Measurements from ENCODE around the gene MOCOS.

The MOCOS gene

DNA sequence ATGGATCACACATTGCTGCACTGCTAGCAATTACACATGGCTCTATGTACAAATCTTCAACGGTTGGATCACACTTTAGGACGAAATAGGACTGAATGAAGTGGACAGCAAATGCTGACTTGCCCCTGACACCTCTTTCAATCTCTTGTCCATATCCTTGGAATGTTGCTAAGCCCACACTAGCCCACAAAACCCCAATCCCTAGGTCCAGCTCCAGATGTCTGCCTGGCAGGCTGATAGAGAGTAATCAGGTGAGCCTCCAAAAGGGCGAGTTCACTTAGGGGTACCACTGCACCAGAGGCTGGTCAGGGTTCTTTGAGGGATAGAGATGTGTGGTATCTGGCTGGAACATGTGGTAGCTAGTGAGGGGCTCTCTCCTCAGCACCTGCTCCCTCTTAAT is 91.7 kb downstream of the MOCOS start:
- DNase-seq: no peak

DNA sequence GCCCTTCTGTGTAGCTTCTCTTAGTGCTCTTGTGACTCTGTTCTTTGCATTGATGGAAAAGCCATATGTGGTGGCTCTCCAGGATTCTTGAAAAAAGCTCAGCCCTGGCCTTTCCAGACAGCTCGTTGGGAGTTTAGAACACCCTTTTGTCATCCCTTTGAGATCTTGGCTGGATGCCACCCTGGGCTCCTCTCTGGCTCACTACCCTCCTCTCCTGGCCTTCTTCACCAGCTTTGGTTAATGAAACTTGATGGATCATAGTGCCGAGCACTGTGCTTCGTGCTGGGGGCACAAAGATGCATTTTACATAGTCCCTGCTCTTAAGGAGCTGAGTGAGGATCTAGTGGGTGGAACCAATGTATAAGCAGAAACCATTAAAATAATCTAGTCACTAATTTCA is 94.6 kb downstream of the MOCOS start:
- DNase-seq: no peak

DNA sequence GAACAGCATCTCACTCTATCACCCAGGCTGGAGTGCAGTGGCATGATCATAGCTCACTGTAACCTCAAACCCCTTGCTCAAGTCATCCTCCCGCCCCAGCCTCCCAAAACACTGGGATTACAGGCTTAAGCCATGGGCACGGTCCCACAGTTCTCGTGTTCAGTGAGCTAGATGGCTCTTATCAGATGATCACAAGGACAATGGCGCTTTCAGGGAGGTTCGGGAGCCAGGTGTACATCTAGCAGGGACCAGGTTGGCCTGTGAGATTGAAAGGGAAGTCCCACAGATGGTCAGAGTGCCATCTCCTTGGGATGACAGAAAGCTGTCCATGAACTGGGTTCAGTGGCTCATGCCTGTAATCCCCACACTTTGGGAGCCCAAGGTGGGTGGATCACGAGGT is 96.2 kb downstream of the MOCOS start:
- no peak for DNase-seq

DNA sequence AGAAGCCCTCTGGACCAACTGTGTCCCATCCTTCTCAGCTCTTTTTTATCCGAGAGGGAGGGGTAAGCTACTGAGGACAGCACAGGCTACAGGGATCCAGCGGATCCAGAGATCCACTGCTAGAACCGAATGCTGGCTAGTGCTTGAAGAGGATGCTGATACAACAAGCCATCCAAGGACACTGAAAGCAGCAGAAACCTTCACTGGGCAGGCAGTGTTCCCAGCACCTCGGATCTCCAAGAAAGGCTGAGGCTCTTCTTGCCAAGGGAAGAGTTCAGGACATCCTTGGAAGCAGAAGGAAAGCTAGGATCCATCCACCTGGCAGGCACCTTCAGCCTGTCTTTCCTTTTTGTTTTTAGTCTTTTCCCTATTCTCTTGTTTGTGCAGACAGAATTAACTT is 97.0 kb downstream of the MOCOS start:
- no peak for DNase-seq

DNA sequence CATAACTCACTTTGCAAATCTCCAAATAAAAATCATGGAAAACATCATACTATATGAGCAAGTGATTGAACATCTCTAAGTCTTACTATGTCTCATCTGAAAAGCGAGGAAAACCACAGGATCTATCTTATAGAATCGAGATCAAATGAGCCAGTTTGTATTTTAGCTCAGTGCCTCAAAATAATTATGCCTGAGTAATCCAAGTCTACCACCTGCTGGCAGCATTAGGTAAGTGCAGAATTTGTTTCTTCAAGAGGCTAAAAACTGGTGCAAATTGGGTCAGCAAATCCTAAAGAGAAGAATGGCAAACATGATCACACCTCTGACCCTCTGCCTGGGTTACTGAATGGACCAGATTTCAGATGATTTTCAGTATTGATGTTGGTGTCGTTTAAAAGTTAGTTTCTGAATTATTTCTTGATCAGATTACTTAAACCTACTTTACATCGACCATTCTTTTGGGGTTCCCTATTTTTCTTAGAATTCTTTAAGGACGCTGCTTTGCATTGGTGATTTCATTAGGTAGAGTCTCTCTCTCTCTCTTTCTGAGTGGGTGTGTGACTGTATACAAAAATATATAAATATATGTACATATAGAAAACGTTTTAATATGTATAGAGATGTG is 97.5 kb downstream of the MOCOS start:
- peak; percentile 16 to 19 for DNase-seq

DNA sequence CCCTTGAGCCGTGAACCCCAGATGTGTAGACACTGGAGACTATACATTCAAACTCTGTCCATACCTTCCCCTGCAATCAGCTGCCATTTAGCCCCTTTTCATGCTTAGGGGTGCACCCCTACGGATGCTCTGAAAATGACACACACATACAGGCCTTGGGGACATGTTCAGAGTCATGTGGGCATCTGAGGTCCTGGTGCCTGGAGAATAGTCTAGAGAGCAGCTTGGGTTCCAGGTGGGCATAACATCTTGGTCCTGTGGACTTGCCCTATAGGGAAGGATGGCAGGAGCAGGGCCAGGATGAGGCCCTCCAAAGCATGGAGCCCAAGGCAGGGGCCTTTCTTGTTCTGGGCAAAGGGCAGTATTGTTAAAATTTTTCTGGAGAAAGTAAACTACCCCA is 100.4 kb downstream of the MOCOS start:
- no peak for DNase-seq

DNA sequence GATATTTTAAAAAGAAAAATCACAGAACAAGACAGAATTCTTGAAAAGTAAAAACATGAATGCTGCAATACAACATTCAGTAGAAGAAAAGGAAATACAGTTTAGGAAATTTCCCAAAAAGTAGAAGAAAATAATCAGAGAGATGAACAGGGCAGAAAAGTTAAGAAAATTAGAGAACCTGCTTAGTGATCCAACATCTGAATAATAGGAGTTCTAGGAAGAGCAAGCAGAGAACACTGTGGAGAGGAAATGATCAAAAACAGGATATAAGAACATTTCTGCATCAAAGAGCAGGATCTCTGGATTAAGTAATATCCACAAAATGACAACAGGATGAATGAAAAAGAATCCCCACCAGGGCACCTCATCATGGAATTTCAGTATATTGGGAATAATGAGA is 101.4 kb downstream of the MOCOS start:
- DNase-seq: no peak

DNA sequence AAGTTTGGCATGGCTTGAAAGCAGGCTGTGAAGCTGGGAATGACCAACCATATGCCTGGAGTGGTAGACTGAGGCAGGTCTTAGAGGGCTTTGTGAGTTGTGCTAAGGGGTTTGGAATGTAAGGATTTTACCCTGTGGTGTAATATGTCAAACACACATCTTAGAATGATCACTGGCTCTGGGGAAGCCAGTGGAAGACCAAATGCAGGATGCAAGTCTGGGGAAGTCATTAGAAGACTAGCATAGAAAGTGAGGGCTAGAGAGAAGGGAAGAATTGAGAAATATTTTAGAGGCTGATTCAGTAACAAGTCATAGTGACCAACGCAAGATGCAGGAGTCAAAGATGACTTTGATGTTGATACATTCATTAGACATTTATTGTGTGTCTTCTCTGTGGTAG is 106.7 kb downstream of the MOCOS start:
- DNase-seq: no peak

DNA sequence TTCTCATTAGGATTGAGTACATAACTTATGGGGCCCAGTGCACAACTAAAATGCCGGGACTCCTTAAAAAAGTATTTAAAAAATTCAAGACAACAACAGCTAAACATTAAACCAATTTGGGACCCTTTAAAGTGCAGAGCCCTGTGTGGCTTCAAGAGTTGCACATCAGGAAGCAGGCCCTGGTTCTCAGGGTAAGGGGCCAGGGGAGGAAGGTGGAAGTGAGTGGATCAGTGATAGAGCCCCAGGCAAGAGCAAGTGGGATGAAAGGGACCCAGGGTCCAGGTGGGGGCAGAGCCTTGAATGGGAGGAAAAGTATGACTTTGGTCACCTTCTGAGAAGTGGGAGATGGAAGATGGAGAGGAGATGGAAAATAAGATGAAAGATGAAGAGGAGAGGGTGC is 107.9 kb downstream of the MOCOS start:
- no peak for DNase-seq

DNA sequence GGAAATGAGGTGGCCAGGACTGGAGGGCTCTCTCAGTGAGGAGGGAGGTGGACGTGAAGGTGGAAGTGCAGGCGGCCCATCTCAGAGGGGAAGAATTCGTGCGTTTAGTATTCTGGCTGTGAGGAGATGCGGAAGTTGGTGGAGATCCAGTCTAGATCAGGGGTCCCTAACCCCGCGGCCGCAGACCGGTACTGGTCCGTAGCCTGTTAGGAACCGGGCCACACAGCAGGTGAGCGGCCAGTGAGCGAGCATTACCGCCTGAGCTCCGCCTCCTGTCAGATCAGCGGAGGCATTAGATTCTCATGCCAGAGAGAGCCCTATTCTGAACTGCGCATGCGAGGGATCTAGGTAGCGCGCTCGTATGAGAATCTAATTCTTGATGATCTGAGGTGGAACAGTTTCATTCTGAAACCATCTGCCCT is 108.6 kb downstream of the MOCOS start:
- DNase-seq: no peak

DNA sequence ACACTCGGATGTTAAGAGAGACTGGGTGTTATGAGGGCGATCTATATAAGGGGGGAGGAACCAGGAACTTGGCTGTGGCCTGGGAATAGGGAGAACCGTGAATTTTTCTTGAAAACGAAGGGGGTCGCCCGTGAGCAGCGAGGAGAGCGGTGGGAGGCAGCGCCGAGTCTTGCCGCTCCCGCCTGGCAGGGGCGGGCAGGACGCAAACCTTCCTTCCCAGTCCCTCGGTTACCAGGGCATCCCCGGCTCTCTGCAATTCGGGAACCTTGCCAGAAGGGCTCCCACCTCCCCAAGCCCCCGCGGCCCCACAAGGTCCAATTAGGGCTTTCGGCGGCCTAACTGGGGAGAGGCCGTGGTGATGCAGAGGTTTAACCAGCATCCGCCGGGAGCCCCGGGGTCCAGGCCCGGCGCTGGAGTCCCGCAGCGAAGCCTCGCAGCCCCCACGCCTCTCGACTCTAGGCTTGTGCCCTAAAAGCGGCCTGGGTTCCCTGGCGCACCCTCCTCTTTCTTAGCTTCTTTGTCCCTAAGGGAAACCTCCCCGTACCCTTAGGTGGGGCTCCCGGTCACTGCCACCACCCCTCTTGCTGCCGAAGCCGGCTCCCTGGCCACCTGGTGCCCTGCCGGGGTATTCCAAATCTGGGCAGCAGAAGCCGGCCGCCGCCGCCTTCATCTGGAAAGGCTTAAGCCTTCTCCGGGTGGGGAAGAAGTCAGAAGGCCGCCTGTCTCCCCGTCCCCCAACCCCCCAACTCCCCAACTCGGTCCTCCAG is 109.5 kb downstream of the MOCOS start:
- no peak for DNase-seq

DNA sequence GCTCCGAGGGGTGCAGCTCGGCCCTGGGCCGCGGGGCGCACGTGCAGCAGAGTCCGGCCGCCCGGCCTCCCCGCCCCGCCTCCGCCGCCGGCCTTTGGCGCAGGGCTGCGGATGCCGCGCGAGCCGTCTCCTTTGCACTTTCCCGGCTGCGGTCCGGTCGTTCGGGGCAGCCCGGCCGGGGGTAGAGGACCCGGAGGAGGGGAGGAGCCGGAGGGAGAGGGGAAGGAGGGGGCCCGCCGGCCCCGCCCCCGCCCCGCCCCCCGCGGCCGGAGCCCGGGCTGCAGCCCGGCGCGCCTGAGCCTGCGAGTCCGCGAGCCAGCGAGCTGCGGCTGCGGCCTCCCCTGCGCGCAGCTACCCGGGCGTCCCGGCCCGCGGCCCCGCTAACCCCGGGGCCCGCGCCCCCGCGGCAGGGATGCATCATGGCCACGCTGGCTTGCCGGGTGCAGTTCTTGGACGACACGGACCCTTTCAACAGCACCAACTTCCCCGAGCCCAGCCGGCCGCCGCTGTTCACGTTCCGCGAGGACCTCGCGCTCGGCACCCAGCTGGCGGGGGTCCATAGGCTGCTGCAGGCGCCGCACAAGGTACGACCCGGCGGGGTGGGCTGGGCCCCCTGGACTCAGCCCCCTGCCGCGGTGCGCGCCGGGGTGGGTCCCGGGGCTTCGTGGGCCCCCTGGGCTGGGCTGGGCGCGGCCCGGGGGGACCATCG is 110.3 kb downstream of the MOCOS start, which contains the start of gene FHOD3:
Gene FHOD3, plus strand, starts transcription at position 297 of the 709 bp plus-strand sequence. Its CDS starts 123 bp downstream, at position 420.
- no peak for DNase-seq

DNA sequence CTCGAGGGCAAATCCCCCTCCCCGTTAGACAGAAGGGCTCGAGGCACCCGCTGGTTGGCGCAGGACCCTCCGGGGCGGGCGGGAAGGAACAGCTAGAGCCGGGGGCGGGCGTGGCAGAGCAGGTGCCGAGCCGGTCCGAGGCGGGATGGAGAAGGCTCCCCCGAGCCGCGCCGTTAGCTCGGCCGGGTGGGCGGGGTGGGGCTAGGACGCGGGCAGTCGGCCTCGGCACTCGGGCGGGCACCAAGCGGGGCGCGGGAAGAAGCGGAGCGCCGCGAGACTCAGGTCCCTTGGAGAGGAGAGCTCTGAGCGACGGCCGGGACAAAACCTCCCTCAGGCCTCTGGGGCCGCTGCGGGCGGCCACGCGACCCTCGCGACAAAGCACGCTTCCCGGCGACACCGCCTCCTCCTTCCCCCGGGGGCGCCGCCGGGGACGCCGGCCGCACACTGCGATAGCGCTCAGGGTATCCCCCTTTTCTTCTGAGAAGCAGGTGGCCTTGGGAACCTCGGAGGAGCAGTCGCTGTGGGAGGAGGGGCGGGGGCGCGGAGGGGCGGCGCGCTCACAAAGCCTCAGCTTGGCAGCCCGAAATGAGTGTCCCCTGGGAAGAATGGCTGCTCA is 110.9 kb downstream of the MOCOS start:
- no peak for DNase-seq

DNA sequence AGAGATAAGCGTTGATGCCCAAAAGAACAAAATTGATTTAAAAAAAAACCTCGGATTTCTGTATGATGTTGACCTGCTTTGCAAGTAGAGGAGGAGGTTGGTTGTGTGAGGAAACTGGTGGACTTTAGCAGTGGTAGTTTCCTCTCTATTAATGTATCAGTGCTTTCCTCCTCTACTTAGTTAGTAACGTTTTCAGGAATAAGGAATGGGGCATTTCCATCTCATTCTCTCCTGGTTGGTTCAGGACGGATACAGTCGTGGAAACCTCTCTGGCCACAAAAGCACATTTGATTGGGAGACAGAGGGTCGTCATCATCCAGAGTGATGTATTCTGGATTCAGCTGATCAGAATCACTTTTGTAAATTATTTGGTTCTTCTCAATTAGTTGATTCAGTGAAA is 111.7 kb downstream of the MOCOS start:
- no peak for DNase-seq

DNA sequence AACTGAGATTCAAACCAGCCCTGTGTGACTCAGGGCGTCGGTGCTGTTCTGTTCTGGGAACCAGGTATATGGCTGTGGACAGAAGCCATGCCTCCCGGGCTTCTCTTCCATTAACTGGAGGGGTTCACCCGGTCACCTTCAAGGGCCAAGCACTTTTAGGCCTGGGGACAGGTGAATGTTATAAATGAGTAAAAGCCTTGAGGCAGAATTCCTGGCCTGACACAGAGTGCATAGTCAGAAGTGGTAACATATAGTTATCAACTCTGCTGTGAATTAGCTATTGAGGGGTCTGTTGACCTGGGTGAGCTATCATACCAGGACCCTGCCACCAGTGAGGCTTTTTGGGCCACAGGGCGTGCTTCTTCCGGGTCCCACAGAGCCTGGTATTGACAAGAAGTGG is 112.9 kb downstream of the MOCOS start:
- DNase-seq: no peak

DNA sequence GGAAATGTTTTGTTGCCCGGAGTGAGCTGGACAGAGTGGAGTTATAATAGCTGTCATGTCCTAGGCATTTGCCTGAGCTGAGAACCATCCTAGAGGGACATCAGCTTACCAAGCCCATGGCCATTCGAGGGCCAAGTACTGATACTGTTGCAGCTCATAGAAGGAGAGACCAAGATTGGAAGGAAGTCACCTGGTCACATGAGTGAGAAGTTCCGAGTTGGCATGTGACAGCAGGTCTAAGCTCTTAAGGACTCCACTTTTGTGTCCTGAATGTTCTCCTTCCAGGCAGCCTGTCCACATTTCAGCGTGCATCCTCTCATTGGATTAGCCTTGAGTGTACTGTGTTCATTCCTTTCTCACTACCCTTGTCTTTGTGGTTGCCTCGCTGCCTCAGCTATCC is 114.6 kb downstream of the MOCOS start:
- DNase-seq: no peak

DNA sequence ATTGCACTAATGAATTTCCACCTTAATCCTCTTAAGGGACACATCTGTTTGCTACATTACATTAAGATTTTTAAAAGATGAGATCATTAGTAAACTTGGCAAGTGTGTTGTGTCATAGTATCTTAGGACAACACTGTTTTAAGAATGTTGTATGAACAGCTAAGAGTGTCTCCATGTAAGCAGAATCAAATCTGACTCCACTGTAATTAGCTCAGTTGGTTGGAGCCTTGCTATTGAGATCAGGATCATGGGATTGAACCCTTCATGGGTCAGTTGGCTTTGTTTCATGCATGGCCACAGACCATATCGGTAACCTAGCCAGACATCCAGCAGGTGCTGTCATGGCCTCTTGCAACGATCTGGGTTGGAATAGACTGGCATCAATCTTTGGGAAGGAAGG is 115.4 kb downstream of the MOCOS start:
- DNase-seq: no peak

DNA sequence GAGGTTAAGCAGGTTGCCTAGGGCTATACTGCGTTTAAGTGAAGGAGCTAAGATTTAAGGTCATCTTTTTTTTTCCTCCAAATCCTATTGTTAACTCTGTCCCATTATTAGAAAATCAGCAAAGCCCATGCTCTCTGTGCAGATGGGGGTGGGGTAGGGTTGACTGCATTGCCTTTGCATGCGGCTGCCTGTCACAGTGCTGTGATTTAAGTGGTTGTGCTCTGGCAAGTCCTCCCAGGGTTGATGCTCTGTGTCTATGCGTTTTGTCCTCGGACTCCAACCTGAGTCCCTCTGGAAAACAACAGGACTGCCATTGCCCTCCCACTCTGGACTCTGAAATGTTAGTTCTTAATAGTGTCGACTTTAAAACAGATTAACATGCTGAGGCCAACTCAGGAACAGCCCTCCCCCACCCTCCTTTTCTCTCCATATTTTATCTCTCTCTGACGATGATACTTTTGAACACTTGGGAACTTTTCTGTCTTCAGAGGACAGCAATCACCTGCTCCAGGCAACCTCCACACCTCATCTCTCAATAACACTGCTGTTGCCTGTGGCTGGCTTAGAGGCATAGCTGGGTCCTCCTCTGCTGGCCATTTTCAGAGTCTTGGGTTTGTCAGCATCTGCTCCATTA is 116.0 kb downstream of the MOCOS start:
- no peak for DNase-seq

DNA sequence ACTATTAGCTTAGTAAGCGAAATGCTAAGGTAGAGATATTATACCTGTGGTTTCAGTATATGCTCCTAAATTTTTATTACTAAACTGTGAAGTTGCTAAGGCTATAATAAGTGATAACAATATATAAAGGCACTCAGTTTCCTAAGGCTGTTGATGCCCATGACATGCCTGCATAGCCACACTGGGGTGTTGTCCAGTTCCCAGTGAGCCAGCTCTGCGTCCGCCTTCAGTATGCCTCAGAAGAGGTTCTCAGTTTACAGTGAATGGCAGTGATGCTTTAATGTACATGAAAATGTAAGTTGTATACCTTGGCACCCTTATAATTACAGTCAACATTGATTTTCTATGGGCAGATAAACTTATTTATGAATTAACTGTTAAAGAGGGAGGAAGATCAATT is 117.4 kb downstream of the MOCOS start:
- DNase-seq: no peak

DNA sequence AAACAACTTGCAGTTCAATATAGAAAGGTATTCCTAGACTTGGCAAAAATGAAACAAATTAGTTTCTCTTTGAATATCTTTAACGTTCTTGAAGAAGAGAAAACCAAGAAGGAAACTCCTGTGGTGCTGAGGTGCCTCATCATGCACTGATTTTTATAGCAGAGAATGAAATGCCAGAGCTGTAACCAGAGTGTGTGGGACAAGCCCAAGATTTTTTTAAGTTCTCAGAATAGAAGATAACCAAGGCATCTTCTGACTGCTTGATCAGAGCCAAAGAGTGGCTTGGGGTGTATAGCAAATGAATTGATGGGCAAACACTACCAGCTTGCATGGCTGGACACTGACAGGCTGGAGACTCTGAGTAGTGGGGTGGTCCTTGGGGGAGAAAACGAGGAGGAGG is 118.1 kb downstream of the MOCOS start:
- DNase-seq: no peak

DNA sequence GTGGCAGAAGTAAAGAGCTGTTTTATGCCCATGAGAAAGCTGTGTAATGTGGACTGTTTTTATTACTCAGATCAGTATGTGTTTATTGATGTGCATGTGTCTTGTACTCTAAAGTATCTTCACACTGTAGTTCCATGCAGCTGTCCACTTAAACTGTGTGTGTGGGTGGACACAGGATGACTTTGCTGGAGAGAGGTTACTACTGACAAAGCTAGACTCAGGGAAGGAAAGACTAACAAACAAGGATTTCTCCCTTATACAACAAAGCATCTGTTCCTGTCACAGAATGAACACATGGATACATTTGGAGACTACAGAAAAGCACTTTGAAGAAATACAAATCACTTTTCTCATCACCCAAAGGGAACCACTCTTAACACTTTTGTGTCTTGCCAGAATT is 120.2 kb downstream of the MOCOS start:
- no peak for DNase-seq

DNA sequence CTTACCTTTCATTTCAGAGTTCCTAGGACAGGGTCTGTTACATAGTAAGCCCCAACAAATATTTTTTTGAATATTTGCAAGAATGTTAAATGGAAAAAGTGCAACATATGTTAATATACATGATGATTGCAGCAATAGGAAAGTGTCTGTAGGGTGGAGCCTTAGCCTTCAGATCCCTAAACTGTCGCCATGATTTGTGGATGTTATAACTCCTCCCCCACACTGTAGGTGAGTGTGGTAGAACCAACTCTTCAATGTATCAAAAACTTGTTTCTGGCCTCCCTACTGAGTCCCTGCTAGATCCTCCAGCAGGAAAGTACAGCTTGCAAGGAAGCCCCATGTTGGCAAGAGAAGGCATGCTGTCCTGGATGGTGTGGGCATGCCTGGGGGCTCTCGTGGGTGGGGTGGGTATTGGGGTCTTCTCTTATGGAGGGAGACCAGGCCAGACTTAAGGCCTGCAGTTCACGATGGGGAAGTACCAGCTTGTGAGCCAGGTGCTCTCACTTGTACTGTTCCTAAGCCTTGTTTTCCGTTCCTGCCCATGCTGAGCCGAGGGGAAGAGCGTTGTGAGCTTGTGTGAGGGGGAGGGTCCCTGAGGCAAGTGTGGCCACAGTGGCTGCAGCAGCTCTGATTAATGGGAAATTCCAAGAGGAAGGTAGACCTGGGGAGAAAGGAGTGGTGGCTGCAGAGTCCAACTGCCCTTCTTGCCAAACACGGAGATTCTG is 121.6 kb downstream of the MOCOS start:
- DNase-seq: no peak

Data from activated CD4-positive, alpha-beta T cell treated with anti-CD3 and anti-CD28 coated beads, Interleukin-2, amount 50 U/mL, for 4 hours (primary cell).